ENCODE results near the gene MATN3. TPM values are rescaled to one million over a fixed set of nuclear protein-coding genes. Genes with fewer than 3 reads are reported as not detected.

Gene MATN3
- polyA plus RNA-seq, 3 donors: not detected

DNA sequence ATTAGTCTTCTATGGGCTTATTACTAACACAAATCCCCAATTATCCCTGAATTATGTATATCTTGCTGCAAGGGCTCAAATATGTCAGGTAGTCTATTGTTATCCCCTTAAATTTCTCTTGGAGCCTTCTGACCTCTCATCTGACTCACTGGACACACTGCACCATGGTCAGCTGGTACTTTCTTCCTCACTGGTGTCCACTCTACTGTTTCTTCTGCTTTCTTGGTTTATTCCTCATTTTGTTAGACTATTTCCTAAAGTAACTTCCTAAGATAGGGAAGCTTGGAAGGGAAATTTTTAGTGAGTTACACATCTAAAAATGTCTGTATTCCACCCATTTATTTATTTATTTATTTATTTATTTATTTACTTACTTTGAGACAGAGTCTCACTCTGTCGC, 49.1 kb downstream of the MATN3 start:
- WGBS (ENCODE audit: insufficient coverage): no CpG with 5 or more reads among the region's 1 CpG
- TF ChIP-seq CTCF (IDR thresholded peaks at IDR 0.05): no peak
- H3K4me1 Mint-ChIP-seq: no peaks in the 10 kb centered on the region
- Histone ChIP-seq H2AFZ (ENCODE audit: insufficient read depth, low read depth, low read length, poor library complexity, severe bottlenecking) (no peak overlapping the region), H3K4me2 (replicated peaks; ENCODE audit: extremely low read depth, low read length, poor library complexity, severe bottlenecking) (no peak overlapping the region), H3K4me1 (ENCODE audit: control insufficient read depth in 1 of 2, insufficient read depth in 2 of 2, low read length in 2 of 2) (no peaks in the 10 kb centered on the region), H3K27ac (ENCODE audit: low read depth in 1 of 2, low read length in 2 of 2) (no peak overlapping the region), H3K4me3 (replicated peaks in 1 of 3; ENCODE audit: low read depth in 2 of 3, low read length in 3 of 3) (no peak overlapping the region), H3K9me3 (replicated peaks in 1 of 2; ENCODE audit: control insufficient read depth in 1 of 2, insufficient read depth in 1 of 2, low read length in 2 of 2) (no peaks in the 10 kb centered on the region), H3K36me3 (replicated peaks in 1 of 2; ENCODE audit: control insufficient read depth in 1 of 2, insufficient read depth in 2 of 2, low read length in 2 of 2) (no peaks in the 10 kb centered on the region), H3K27me3 (ENCODE audit: control insufficient read depth in 2 of 2, insufficient read depth in 2 of 2, low read length in 2 of 2) (no peaks in the 10 kb centered on the region), H3K79me2 (ENCODE audit: insufficient read depth, low read length) (no peaks in the 10 kb centered on the region), H3K9ac (ENCODE audit: insufficient read depth, low read length, poor library complexity, severe bottlenecking) (no peak overlapping the region), H4K20me1 (ENCODE audit: insufficient read depth, low read length) (no peaks in the 10 kb centered on the region)
- DNase-seq: no peak
- H3K36me3 Mint-ChIP-seq: peaks cover 0 to 3% of the 10 kb centered on the region in 2 donors
- H3K27ac Mint-ChIP-seq: peak overlapping the region in 1 of 7 donors; percentile 3
- H3K9me3 Mint-ChIP-seq: no peaks in the 10 kb centered on the region
- H3K27me3 Mint-ChIP-seq (ENCODE audit: low read depth in 3 of 3): no peaks in the 10 kb centered on the region
- no peak overlapping the region for H3K4me3 Mint-ChIP-seq
- intact Hi-C loops (cut with micrococcal nuclease): no loop called here

DNA sequence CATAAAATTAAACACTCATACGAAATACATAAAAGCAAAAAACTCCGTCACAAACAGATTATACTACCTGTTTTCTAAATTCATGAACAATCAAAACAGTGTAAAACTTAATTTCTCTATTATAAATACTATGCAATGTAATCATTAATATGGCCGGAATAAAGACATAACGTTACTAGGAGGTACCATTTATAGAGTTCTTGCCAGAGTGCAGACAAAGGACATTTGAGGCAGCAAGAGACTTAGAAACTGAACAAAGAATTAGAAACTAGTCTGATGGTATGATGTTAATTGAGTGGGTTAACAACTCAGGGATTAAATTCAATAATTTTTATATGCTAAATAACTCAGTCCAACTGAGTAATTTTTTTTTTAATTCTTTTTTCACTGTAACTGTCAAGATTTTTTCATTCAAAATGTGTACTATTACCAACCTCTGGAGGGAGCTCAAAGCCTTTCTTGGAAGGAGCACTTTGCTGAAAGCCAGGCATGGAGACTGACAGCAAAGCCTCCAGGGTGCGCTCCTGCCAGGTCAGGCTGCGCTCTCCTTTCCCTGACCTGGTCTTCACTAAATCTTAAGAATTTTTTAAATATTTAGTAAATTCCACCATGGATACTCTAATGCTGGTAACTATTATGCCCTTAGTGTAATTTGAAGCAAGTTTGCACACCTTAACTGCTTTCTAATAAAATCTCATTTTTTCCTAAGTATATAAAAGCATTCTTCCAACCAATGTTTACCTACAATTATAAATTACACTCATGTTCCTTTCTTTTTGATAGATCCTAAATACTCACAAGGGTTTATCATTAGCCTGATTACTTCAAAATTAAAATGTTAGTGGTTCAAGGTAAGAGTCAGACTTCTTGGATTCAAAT, 56.7 kb downstream of the MATN3 start:
- Histone ChIP-seq H3K79me2 (ENCODE audit: insufficient read depth, low read length) (no peaks in the 10 kb centered on the region), H3K9me3 (replicated peaks in 1 of 2; ENCODE audit: control insufficient read depth in 1 of 2, insufficient read depth in 1 of 2, low read length in 2 of 2) (no peaks in the 10 kb centered on the region), H3K4me1 (ENCODE audit: control insufficient read depth in 1 of 2, insufficient read depth in 2 of 2, low read length in 2 of 2) (no peaks in the 10 kb centered on the region), H3K4me3 (replicated peaks in 1 of 3; ENCODE audit: low read depth in 2 of 3, low read length in 3 of 3) (no peak overlapping the region), H2AFZ (ENCODE audit: insufficient read depth, low read depth, low read length, poor library complexity, severe bottlenecking) (no peak overlapping the region), H3K27me3 (ENCODE audit: control insufficient read depth in 2 of 2, insufficient read depth in 2 of 2, low read length in 2 of 2) (no peaks in the 10 kb centered on the region), H4K20me1 (ENCODE audit: insufficient read depth, low read length) (no peaks in the 10 kb centered on the region), H3K4me2 (replicated peaks; ENCODE audit: extremely low read depth, low read length, poor library complexity, severe bottlenecking) (no peak overlapping the region), H3K27ac (ENCODE audit: low read depth in 1 of 2, low read length in 2 of 2) (no peak overlapping the region), H3K9ac (ENCODE audit: insufficient read depth, low read length, poor library complexity, severe bottlenecking) (no peak overlapping the region), H3K36me3 (replicated peaks in 1 of 2; ENCODE audit: control insufficient read depth in 1 of 2, insufficient read depth in 2 of 2, low read length in 2 of 2) (no peaks in the 10 kb centered on the region)
- intact Hi-C loops (cut with micrococcal nuclease): loop anchor here (5.0 kb wide), 2 partner anchors 137 to 142 kb away; no protein-coding TSS in a partner anchor
- no CpG with 5 or more reads among the region's 6 CpGs for WGBS (ENCODE audit: insufficient coverage)
- Mint-ChIP-seq H3K36me3 (no peaks in the 10 kb centered on the region), H3K27ac (peak overlapping the region in 1 of 7 donors; percentile 33), H3K4me1 (no peaks in the 10 kb centered on the region), H3K4me3 (no peak overlapping the region), H3K9me3 (no peaks in the 10 kb centered on the region), H3K27me3 (ENCODE audit: low read depth in 3 of 3) (peaks cover 0 to 2% (median 0%) of the 10 kb centered on the region in 3 donors)
- TF ChIP-seq CTCF (IDR thresholded peaks at IDR 0.05): peak; percentile 86
- peak; percentile 33 to 54 (median 50) for DNase-seq

Data from CD14-positive monocyte (primary cell).